ENCODE measurements around the gene CCNF.

DNA sequence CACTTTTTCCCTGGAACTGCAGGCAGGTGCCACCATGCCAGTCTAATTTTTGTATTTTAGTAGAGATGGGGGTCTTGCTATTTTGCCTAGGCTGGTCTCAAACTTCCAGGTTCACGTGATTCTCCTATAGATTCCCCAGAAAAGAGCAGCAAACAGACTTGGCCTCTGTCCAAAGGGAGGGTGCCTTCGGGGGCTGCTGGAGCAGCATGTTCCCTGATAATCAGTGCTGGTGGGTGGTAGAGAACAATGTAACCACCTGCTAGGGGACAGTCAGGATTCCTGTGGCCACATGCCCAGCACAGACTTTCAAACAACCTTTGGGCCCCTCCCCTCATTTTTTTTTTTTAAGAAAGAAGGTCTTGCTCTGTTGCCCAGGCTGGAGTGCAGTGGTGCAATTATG lies 14.2 kb upstream of the CCNF start:
- TF ChIP-seq YY1 (IDR thresholded peaks at IDR 0.05) (no peak), GABPA (IDR thresholded peaks at IDR 0.05 in 1 of 2, conservative IDR thresholded peaks at IDR 0.05 in 1 of 2) (no peak), SP1 (IDR thresholded peaks at IDR 0.05) (no peak), RAD21 (IDR thresholded peaks at IDR 0.05) (no peak), EGR1 (IDR thresholded peaks at IDR 0.05; ENCODE audit: low read depth in 2 of 2) (no peak), NR2F2 (IDR thresholded peaks at IDR 0.05) (no peak), HNF4A (conservative IDR thresholded peaks at IDR 0.05) (no peak), FOXA2 (IDR thresholded peaks at IDR 0.05) (no peak)
- TF ChIP-seq, protein P1, sequence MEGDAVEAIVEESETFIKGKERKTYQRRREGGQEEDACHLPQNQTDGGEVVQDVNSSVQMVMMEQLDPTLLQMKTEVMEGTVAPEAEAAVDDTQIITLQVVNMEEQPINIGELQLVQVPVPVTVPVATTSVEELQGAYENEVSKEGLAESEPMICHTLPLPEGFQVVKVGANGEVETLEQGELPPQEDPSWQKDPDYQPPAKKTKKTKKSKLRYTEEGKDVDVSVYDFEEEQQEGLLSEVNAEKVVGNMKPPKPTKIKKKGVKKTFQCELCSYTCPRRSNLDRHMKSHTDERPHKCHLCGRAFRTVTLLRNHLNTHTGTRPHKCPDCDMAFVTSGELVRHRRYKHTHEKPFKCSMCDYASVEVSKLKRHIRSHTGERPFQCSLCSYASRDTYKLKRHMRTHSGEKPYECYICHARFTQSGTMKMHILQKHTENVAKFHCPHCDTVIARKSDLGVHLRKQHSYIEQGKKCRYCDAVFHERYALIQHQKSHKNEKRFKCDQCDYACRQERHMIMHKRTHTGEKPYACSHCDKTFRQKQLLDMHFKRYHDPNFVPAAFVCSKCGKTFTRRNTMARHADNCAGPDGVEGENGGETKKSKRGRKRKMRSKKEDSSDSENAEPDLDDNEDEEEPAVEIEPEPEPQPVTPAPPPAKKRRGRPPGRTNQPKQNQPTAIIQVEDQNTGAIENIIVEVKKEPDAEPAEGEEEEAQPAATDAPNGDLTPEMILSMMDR (IDR thresholded peaks at IDR 0.05; ENCODE audit: low read depth, low read length, missing input control) = no peak
- TF ChIP-seq, protein P2, sequence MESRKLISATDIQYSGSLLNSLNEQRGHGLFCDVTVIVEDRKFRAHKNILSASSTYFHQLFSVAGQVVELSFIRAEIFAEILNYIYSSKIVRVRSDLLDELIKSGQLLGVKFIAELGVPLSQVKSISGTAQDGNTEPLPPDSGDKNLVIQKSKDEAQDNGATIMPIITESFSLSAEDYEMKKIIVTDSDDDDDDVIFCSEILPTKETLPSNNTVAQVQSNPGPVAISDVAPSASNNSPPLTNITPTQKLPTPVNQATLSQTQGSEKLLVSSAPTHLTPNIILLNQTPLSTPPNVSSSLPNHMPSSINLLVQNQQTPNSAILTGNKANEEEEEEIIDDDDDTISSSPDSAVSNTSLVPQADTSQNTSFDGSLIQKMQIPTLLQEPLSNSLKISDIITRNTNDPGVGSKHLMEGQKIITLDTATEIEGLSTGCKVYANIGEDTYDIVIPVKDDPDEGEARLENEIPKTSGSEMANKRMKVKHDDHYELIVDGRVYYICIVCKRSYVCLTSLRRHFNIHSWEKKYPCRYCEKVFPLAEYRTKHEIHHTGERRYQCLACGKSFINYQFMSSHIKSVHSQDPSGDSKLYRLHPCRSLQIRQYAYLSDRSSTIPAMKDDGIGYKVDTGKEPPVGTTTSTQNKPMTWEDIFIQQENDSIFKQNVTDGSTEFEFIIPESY (IDR thresholded peaks at IDR 0.05) = no peak
- TF ChIP-seq, protein P3, sequence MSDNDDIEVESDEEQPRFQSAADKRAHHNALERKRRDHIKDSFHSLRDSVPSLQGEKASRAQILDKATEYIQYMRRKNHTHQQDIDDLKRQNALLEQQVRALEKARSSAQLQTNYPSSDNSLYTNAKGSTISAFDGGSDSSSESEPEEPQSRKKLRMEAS (IDR thresholded peaks at IDR 0.05) = no peak
- TF ChIP-seq, protein P4, sequence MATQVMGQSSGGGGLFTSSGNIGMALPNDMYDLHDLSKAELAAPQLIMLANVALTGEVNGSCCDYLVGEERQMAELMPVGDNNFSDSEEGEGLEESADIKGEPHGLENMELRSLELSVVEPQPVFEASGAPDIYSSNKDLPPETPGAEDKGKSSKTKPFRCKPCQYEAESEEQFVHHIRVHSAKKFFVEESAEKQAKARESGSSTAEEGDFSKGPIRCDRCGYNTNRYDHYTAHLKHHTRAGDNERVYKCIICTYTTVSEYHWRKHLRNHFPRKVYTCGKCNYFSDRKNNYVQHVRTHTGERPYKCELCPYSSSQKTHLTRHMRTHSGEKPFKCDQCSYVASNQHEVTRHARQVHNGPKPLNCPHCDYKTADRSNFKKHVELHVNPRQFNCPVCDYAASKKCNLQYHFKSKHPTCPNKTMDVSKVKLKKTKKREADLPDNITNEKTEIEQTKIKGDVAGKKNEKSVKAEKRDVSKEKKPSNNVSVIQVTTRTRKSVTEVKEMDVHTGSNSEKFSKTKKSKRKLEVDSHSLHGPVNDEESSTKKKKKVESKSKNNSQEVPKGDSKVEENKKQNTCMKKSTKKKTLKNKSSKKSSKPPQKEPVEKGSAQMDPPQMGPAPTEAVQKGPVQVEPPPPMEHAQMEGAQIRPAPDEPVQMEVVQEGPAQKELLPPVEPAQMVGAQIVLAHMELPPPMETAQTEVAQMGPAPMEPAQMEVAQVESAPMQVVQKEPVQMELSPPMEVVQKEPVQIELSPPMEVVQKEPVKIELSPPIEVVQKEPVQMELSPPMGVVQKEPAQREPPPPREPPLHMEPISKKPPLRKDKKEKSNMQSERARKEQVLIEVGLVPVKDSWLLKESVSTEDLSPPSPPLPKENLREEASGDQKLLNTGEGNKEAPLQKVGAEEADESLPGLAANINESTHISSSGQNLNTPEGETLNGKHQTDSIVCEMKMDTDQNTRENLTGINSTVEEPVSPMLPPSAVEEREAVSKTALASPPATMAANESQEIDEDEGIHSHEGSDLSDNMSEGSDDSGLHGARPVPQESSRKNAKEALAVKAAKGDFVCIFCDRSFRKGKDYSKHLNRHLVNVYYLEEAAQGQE (IDR thresholded peaks at IDR 0.05) = no peak
- TF ChIP-seq, protein P5, sequence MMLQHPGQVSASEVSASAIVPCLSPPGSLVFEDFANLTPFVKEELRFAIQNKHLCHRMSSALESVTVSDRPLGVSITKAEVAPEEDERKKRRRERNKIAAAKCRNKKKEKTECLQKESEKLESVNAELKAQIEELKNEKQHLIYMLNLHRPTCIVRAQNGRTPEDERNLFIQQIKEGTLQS (IDR thresholded peaks at IDR 0.05) = no peak
